Endothelial cell (in vitro differentiated cells): ENCODE measurements around the gene LTB. TPM values are rescaled to one million over a fixed set of nuclear protein-coding genes. Genes with fewer than 3 reads are reported as not detected.

Experiments used
- DNase-seq: peaks from one replicate; pipeline ENCODE4 v3.0.0; 2021; ENCODE audit warnings: low spot score
- H3K27ac Mint-ChIP-seq: one replicate; pipeline ENCODE4 v1.8.0; 2021; ENCODE audit warnings: mixed read lengths, inconsistent platforms; ENCODE audit not compliant: unreplicated experiment
- H3K27me3 Mint-ChIP-seq: one replicate; pipeline ENCODE4 v1.8.0; 2021; ENCODE audit warnings: mild to moderate bottlenecking, moderate library complexity, mixed read lengths, inconsistent platforms; ENCODE audit not compliant: unreplicated experiment
- H3K36me3 Mint-ChIP-seq: one replicate; pipeline ENCODE4 v1.8.0; 2021; ENCODE audit warnings: mild to moderate bottlenecking, low read depth, mixed read lengths, inconsistent platforms; ENCODE audit not compliant: unreplicated experiment
- H3K4me1 Mint-ChIP-seq: one replicate; pipeline ENCODE4 v1.8.0; 2021; ENCODE audit warnings: mild to moderate bottlenecking, mixed read lengths, inconsistent platforms; ENCODE audit not compliant: unreplicated experiment
- H3K4me3 Mint-ChIP-seq: one replicate; pipeline ENCODE4 v1.8.0; 2021; ENCODE audit warnings: mild to moderate bottlenecking, mixed read lengths, inconsistent platforms; ENCODE audit not compliant: unreplicated experiment
- H3K9me3 Mint-ChIP-seq: one replicate; pipeline ENCODE4 v1.8.0; 2021; ENCODE audit warnings: mixed read lengths, inconsistent platforms; ENCODE audit not compliant: unreplicated experiment
- CTCF ChIP-seq: fragments of 200-600 bp; sonication (generic); IDR thresholded peaks from one replicate; pipeline ENCODE4 v1.5.0; 2021; ENCODE audit warnings: antibody characterized with exemption; ENCODE audit not compliant: unreplicated experiment
- total RNA-seq: library from RNA; stranded (reverse); fragmentation: NEBNext Ultra II Directional; extraction: Animal tissue kit (Norgen Biotek cat#: 25700); gene quantifications from one replicate; pipeline ENCODE4 v1.2.1, GENCODE V29; 2021; ENCODE audit not compliant: unreplicated experiment

Gene LTB
- total RNA-seq, 1 donor from 2014 or later, result not detected

GRCh38 chr6:31615748-31616147, 33.5 kb upstream of the LTB start:
- no peaks in the 10 kb centered on the region for H3K36me3 Mint-ChIP-seq

GRCh38 chr6:31614684-31615578, 32.7 kb upstream of the LTB start, which contains the start of gene AIF1:
AIF1 (plus strand) TSS chr6:31615234; CDS start chr6:31615330, 96 bp downstream.
- TF ChIP-seq CTCF, result no peak
- H3K4me3 Mint-ChIP-seq, result peak within 1 kb of the TSS; percentile 62
- DNase-seq, result no peak
- peak within 1 kb of the TSS; percentile 81 for H3K27ac Mint-ChIP-seq
- no peaks in the 10 kb centered on the region for H3K36me3 Mint-ChIP-seq
- H3K9me3 Mint-ChIP-seq, result no peaks in the 10 kb centered on the region
- H3K27me3 Mint-ChIP-seq, result peaks cover 8% of the 10 kb centered on the region
- peaks cover 26% of the 10 kb centered on the region for H3K4me1 Mint-ChIP-seq

More at GRCh38 chr6:31615748-31616147, 33.5 kb upstream of the LTB start:
- peak overlapping the region; percentile 77 for H3K27ac Mint-ChIP-seq
- H3K27me3 Mint-ChIP-seq, result peaks cover 12% of the 10 kb centered on the region
- H3K4me3 Mint-ChIP-seq, result no peak overlapping the region
- TF ChIP-seq CTCF, result no peak
- no peaks in the 10 kb centered on the region for H3K9me3 Mint-ChIP-seq
- no peak for DNase-seq
- peaks cover 29% of the 10 kb centered on the region for H3K4me1 Mint-ChIP-seq

GRCh38 chr6:31614075-31614619, 31.9 kb upstream of the LTB start:
- Mint-ChIP-seq H3K27me3 (peaks cover 6% of the 10 kb centered on the region), H3K4me3 (no peak overlapping the region), H3K27ac (no peak overlapping the region), H3K4me1 (peaks cover 26% of the 10 kb centered on the region), H3K9me3 (no peaks in the 10 kb centered on the region), H3K36me3 (no peaks in the 10 kb centered on the region)
- no peak for DNase-seq
- TF ChIP-seq CTCF, result no peak

- peaks cover 6% of the 10 kb centered on the region for H3K27me3 Mint-ChIP-seq
- no peak for DNase-seq
- H3K4me1 Mint-ChIP-seq, result peaks cover 19% of the 10 kb centered on the region
Observed at GRCh38 chr6:31610968-31611367, 28.7 kb upstream of the LTB start.

More at GRCh38 chr6:31610968-31611367, 28.7 kb upstream of the LTB start:
- Mint-ChIP-seq H3K9me3 (no peaks in the 10 kb centered on the region), H3K27ac (no peak overlapping the region), H3K4me3 (peak overlapping the region; percentile 8), H3K36me3 (no peaks in the 10 kb centered on the region)
- TF ChIP-seq CTCF, result no peak
